DOHH2 (cell line): ENCODE data around the gene SAMSN1.

Experiments
- H3F3A ChIP-seq: fragments of 200-600 bp; sonication (generic), shearing (Covaris generic); 2 replicates; pipeline ENCODE4 v1.6.0; 2016; ENCODE audit warnings: antibody characterized with exemption, mild to moderate bottlenecking; ENCODE audit not compliant: control insufficient read depth, insufficient read depth
- H3K27ac ChIP-seq: fragments of 200-600 bp; sonication (generic); 2 replicates; pipeline ENCODE4 v1.5.1; 2014; ENCODE audit warnings: low read depth, mild to moderate bottlenecking, low read length, moderate library complexity
- H3K27me3 ChIP-seq: fragments of 200-600 bp; sonication (generic); 2 replicates; pipeline ENCODE4 v1.6.1; 2014; ENCODE audit warnings: mild to moderate bottlenecking, low read length, mixed read lengths; ENCODE audit not compliant: control insufficient read depth
- H3K36me3 ChIP-seq: fragments of 200-600 bp; sonication (generic); 2 replicates; pipeline ENCODE4 v1.6.1; 2014; ENCODE audit warnings: mild to moderate bottlenecking, low read length, moderate library complexity, mixed read lengths; ENCODE audit not compliant: control insufficient read depth
- H3K4me1 ChIP-seq: fragments of 200-600 bp; sonication (generic); 2 replicates; pipeline ENCODE4 v1.6.1; 2014; ENCODE audit warnings: mild to moderate bottlenecking, low read length, mixed read lengths; ENCODE audit not compliant: control insufficient read depth
- H3K4me2 ChIP-seq: fragments of 200-600 bp; sonication (generic); 2 replicates; pipeline ENCODE4 v1.6.0; 2014; ENCODE audit warnings: mild to moderate bottlenecking, low read length, moderate library complexity
- H3K4me3 ChIP-seq: fragments of 200-600 bp; sonication (generic); 2 replicates; pipeline ENCODE4 v1.5.1; 2014; ENCODE audit warnings: mild to moderate bottlenecking, low read length, mixed read lengths
- H3K79me2 ChIP-seq: fragments of 200-600 bp; sonication (generic); 2 replicates; pipeline ENCODE4 v1.6.1; 2014; ENCODE audit warnings: mild to moderate bottlenecking, low read length, mixed read lengths; ENCODE audit not compliant: control insufficient read depth
- H3K9me2 ChIP-seq: fragments of 200-600 bp; sonication (generic); replicated peaks from 2 replicates; pipeline ENCODE4 v1.6.1; 2014; ENCODE audit warnings: mild to moderate bottlenecking, low read length, mixed read lengths; ENCODE audit not compliant: control insufficient read depth
- H3K9me3 ChIP-seq: fragments of 200-600 bp; sonication (generic); 2 replicates; pipeline ENCODE4 v1.6.1; 2014; ENCODE audit warnings: antibody characterized with exemption, low read length, mixed read lengths; ENCODE audit not compliant: control insufficient read depth, insufficient read depth
- H4K20me1 ChIP-seq: fragments of 200-600 bp; sonication (generic); 2 replicates; pipeline ENCODE4 v1.6.0; 2014; ENCODE audit warnings: low read depth, mild to moderate bottlenecking, antibody characterized with exemption, low read length, moderate library complexity; ENCODE audit not compliant: control insufficient read depth, insufficient read depth
- CTCF ChIP-seq: fragments of 200-600 bp; sonication (generic); IDR thresholded peaks from one replicate; pipeline ENCODE4 v1.5.1; 2014; ENCODE audit warnings: antibody characterized with exemption, mild to moderate bottlenecking, low read depth, low read length; ENCODE audit not compliant: poor library complexity, severe bottlenecking
- EZH2phosphoT487 ChIP-seq: fragments of 200-600 bp; sonication (generic); IDR thresholded peaks from 2 replicates; pipeline ENCODE4 v1.6.1; 2017; ENCODE audit warnings: borderline replicate concordance, mild to moderate bottlenecking, antibody characterized with exemption, low read length, moderate library complexity, mixed read lengths

SAMSN1 gene

GRCh38 chr21:14453339-14454015, 92.6 kb downstream of the SAMSN1 start:
- H3K27ac ChIP-seq, result no peak overlapping the region
- TF ChIP-seq EZH2phosphoT487 (no peak), CTCF (no peak)
- H3F3A ChIP-seq, result no peaks in the 10 kb centered on the region
- H3K4me2 ChIP-seq, result no peak overlapping the region
- no peak overlapping the region for H3K4me3 ChIP-seq
- no peaks in the 10 kb centered on the region for H3K79me2 ChIP-seq
- no peaks in the 10 kb centered on the region for H3K36me3 ChIP-seq
- no peaks in the 10 kb centered on the region for H3K4me1 ChIP-seq
- no peaks in the 10 kb centered on the region for H3K9me3 ChIP-seq
- H4K20me1 ChIP-seq, result no peaks in the 10 kb centered on the region
- no peaks in the 10 kb centered on the region for H3K9me2 ChIP-seq
- H3K27me3 ChIP-seq, result no peaks in the 10 kb centered on the region

- Histone ChIP-seq H3K36me3 (no peaks in the 10 kb centered on the region), H4K20me1 (no peaks in the 10 kb centered on the region), H3K9me3 (no peaks in the 10 kb centered on the region), H3K79me2 (no peaks in the 10 kb centered on the region), H3K9me2 (no peaks in the 10 kb centered on the region), H3K27ac (no peak overlapping the region), H3K27me3 (no peaks in the 10 kb centered on the region), H3K4me3 (no peak overlapping the region), H3F3A (no peaks in the 10 kb centered on the region), H3K4me1 (no peaks in the 10 kb centered on the region), H3K4me2 (no peak overlapping the region)
- TF ChIP-seq CTCF (no peak), EZH2phosphoT487 (no peak)
Observed at GRCh38 chr21:14452727-14453241, 93.3 kb downstream of the SAMSN1 start.

GRCh38 chr21:14452031-14452726, 93.9 kb downstream of the SAMSN1 start:
- H3K9me3 ChIP-seq, result no peaks in the 10 kb centered on the region
- no peaks in the 10 kb centered on the region for H4K20me1 ChIP-seq
- TF ChIP-seq CTCF (no peak), EZH2phosphoT487 (no peak)
- H3K79me2 ChIP-seq, result no peaks in the 10 kb centered on the region
- H3K4me2 ChIP-seq, result no peak overlapping the region
- H3K9me2 ChIP-seq, result no peaks in the 10 kb centered on the region
- H3K4me1 ChIP-seq, result no peaks in the 10 kb centered on the region
- no peaks in the 10 kb centered on the region for H3K36me3 ChIP-seq
- H3K27me3 ChIP-seq, result no peaks in the 10 kb centered on the region
- H3K27ac ChIP-seq, result no peak overlapping the region
- H3F3A ChIP-seq, result no peaks in the 10 kb centered on the region
- H3K4me3 ChIP-seq, result no peak overlapping the region
